SK-N-SH treated with all-trans-retinoic acid at 6 μM for 48 hours (cell line): Measurements from ENCODE around the gene PLTP.

Experiments used
- ARNTL ChIP-seq: fragments of 450-650 bp; formaldehyde crosslinking; IDR thresholded peaks from 2 replicates; pipeline ENCODE4 v1.5.0; 2020; ENCODE audit warnings: low read depth, mild to moderate bottlenecking, moderate library complexity, borderline replicate concordance
- SNAI2 ChIP-seq: fragments of 250-450 bp; sonication (Bioruptor Pico); IDR thresholded peaks from 2 replicates; pipeline ENCODE4 v1.5.0; 2020; ENCODE audit warnings: mild to moderate bottlenecking, moderate library complexity
- ZFP3 ChIP-seq: fragments of 250-450 bp; sonication (Bioruptor Pico); IDR thresholded peaks from 2 replicates; pipeline ENCODE4 v1.5.0; 2020; ENCODE audit warnings: mild to moderate bottlenecking, moderate library complexity
- ZNF70 ChIP-seq: fragments of 450-650 bp; formaldehyde crosslinking; IDR thresholded peaks from 2 replicates; pipeline ENCODE4 v1.5.0; 2020; ENCODE audit warnings: mild to moderate bottlenecking, moderate library complexity
- TF ChIP-seq, protein P1 (sequence below): fragments of 250-450 bp; sonication (Bioruptor Pico); IDR thresholded peaks from 2 replicates; pipeline ENCODE4 v1.8.0; 2021; ENCODE audit warnings: low read depth, mild to moderate bottlenecking, moderate library complexity, borderline replicate concordance

DNA sequence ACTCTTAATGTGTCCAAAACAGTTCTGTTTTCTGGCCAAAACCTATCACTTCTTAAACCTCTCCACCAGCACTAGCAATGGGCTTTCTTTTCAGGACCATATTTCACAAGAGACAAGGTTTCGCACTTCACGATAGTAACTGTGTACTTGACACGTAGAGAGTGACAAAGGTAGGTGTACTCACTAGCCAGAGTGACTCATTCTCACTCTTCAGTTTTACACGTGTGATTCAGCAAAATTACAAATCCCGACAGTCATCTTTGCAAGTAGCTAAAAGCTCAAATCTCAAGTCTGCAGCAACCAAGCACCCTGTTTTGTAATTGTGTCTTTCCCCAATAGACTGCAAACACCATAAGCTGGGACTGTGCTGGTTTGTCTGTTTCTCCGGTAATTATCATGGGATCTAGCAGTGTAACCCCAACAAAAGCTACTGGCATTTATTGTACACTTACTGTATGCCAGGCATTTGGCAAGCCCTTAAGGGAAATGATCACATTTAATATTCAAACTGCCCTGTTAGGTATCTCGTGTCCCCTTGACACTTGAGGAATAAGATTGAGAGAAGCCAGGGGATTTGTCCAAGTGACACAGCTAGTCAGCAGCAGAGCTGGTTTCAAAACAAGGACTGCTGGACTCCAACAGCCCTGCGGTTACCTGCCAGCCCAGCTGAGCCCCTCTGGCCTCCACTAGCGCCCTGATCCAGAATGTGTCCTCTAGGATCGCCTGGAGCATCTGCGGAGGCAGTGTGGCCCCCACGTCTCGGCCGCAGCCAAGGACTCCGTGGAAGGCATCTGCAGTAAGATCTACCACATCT, 32.4 kb upstream of the PLTP start:
- TF ChIP-seq ARNTL (CRISPR knock-in tag) (no peak), ZFP3 (CRISPR knock-in tag) (no peak), SNAI2 (no peak), ZNF70 (CRISPR knock-in tag) (no peak)
- TF ChIP-seq, protein P1, sequence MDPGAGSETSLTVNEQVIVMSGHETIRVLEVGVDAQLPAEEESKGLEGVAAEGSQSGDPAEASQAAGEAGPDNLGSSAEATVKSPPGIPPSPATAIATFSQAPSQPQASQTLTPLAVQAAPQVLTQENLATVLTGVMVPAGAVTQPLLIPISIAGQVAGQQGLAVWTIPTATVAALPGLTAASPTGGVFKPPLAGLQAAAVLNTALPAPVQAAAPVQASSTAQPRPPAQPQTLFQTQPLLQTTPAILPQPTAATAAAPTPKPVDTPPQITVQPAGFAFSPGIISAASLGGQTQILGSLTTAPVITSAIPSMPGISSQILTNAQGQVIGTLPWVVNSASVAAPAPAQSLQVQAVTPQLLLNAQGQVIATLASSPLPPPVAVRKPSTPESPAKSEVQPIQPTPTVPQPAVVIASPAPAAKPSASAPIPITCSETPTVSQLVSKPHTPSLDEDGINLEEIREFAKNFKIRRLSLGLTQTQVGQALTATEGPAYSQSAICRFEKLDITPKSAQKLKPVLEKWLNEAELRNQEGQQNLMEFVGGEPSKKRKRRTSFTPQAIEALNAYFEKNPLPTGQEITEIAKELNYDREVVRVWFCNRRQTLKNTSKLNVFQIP (CRISPR knock-in tag): no peak
